ENCODE measurements around the gene DLGAP1. TPM values are rescaled to one million over a fixed set of nuclear protein-coding genes. Genes with fewer than 3 reads are reported as not detected.

Gene DLGAP1
- total RNA-seq, 1 experiment from 2014 or later = 23.0 TPM

DNA sequence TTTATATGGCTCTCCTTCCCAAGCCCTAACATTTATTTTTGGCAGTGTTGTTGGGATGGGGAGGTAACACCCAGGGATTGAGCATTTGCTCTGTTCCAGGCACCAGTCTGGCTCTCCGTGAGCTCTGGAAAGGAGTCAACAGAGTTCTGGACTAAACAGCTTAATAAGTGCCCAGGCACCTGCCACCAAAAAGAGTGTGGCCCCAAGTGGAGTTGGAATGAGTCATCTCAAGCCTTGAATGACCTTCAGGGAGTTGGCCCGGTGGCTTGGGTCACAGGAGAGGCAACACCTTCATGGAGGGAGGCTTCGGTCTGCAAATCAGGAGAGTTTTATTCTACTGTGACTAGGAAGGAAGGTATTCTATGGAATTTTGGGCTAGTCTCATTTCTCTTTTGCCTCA is 203.2 kb downstream of the DLGAP1 start (continued):
- TF ChIP-seq, protein P1, sequence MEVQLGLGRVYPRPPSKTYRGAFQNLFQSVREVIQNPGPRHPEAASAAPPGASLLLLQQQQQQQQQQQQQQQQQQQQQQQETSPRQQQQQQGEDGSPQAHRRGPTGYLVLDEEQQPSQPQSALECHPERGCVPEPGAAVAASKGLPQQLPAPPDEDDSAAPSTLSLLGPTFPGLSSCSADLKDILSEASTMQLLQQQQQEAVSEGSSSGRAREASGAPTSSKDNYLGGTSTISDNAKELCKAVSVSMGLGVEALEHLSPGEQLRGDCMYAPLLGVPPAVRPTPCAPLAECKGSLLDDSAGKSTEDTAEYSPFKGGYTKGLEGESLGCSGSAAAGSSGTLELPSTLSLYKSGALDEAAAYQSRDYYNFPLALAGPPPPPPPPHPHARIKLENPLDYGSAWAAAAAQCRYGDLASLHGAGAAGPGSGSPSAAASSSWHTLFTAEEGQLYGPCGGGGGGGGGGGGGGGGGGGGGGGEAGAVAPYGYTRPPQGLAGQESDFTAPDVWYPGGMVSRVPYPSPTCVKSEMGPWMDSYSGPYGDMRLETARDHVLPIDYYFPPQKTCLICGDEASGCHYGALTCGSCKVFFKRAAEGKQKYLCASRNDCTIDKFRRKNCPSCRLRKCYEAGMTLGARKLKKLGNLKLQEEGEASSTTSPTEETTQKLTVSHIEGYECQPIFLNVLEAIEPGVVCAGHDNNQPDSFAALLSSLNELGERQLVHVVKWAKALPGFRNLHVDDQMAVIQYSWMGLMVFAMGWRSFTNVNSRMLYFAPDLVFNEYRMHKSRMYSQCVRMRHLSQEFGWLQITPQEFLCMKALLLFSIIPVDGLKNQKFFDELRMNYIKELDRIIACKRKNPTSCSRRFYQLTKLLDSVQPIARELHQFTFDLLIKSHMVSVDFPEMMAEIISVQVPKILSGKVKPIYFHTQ (CRISPR knock-in tag; IDR thresholded peaks at IDR 0.05) = no peak
- TF ChIP-seq ZNF396 (CRISPR knock-in tag; IDR thresholded peaks at IDR 0.05; ENCODE audit: borderline replicate concordance) = no peak

DNA sequence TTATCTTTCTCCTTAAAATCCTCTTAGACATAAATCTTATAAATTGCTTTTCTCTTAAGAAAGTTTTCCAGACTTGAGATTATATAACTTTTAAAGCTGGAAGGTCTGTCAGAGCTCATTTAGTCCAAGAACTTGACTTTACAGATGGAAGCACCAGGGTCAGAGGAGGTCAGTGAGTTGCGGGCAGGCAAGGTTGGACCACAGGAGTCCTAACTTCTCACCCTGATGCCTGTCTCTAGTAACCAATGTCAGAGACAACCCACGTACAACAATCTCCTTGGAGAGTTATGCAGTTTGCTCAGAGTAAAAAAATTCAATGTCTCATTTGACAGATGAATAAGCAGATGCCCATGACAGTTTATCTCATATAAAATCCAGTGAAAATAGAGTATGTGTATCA is 203.9 kb downstream of the DLGAP1 start:
- H3K27ac Mint-ChIP-seq = no peak overlapping the region
- no peaks in the 10 kb centered on the region for H3K27me3 Mint-ChIP-seq (ENCODE audit: low read depth)
- H3K4me3 Mint-ChIP-seq = no peak overlapping the region
- ChIA-PET CTCF (interaction anchor here (2.5 kb wide), 1 partner anchor 145 kb away, joined by 9 read pairs; no protein-coding TSS in a partner anchor), POLR2A (no interaction called here)
- peaks cover 50% of the 10 kb centered on the region for H3K4me1 Mint-ChIP-seq
- TF ChIP-seq NR3C1 (CRISPR knock-in tag; conservative IDR thresholded peaks at IDR 0.05; ENCODE audit: low read depth) (no peak), SP1 (CRISPR knock-in tag; conservative IDR thresholded peaks at IDR 0.05) (no peak), EMX1 (CRISPR knock-in tag; IDR thresholded peaks at IDR 0.05) (no peak)
- TF ChIP-seq, protein P2, sequence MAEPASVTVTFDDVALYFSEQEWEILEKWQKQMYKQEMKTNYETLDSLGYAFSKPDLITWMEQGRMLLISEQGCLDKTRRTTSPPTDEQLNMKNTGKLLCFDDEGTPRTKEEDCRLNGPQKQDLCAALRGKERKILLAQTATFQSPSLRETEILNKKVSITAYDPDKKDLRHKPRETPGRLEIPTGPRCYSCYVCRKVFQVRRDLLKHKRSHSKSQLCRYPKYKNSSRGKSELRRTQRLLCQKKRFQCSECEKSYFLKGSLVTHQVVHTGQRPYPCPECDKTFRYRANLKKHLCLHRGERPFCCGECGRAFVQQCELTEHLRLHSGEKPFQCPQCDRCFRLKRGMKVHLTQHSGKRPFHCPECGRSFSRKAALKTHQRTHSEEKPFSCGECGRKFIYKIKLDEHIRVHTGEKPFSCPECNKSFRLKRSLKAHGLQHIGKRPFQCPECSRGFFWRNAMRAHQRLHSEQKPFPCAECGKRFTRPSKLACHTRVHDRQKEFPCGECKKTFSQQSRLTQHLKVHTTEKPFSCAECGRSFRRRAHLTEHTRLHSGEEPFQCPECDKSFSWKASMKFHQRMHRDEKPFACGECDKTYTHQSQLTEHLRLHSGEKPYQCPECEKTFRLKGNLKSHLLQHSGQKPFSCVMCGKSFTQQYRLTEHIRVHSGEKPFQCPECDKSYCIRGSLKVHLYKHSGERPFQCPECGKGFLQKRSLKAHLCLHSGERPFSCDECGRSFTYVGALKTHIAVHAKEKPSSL (CRISPR knock-in tag; conservative IDR thresholded peaks at IDR 0.05) = no peak
- DNase-seq (ENCODE audit: low spot score) = no peak
- H3K9me3 Mint-ChIP-seq = no peaks in the 10 kb centered on the region
- H3K36me3 Mint-ChIP-seq = no peaks in the 10 kb centered on the region
- ATAC-seq = no peak

DNA sequence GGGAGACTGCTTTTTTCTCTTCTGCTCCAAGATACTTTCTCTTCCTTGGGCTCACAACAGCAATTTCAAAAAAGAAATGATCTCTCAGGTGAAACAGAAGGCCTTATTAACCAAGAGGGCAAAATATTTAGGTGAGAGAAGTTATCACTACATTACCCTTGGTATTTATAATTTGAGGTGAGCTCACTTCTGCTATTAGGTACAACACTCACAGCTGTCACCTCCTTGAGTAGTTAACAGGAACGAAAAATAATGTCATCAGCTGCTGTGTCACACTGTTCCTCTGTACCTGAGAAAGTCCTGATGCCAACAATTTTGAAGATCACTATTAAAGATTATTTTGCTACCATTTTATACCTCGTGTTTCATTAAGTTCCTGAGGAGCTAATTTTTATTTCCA is 205.0 kb downstream of the DLGAP1 start:
- CTCF ChIA-PET = interaction anchor here (1.6 kb wide), 1 partner anchor 144 kb away, joined by 5 read pairs; no protein-coding TSS in a partner anchor
- no peak overlapping the region for H3K4me3 Mint-ChIP-seq
- POLR2A ChIA-PET = no interaction called here

More for the DNA sequence above, 205.0 kb downstream of the DLGAP1 start:
- no peaks in the 10 kb centered on the region for H3K9me3 Mint-ChIP-seq
- no peak overlapping the region for H3K27ac Mint-ChIP-seq
- no peaks in the 10 kb centered on the region for H3K27me3 Mint-ChIP-seq (ENCODE audit: low read depth)
- no peak for DNase-seq (ENCODE audit: low spot score)
- peaks cover 51% of the 10 kb centered on the region for H3K4me1 Mint-ChIP-seq
- no peak for ATAC-seq
- no peaks in the 10 kb centered on the region for H3K36me3 Mint-ChIP-seq
- TF ChIP-seq, protein P3, sequence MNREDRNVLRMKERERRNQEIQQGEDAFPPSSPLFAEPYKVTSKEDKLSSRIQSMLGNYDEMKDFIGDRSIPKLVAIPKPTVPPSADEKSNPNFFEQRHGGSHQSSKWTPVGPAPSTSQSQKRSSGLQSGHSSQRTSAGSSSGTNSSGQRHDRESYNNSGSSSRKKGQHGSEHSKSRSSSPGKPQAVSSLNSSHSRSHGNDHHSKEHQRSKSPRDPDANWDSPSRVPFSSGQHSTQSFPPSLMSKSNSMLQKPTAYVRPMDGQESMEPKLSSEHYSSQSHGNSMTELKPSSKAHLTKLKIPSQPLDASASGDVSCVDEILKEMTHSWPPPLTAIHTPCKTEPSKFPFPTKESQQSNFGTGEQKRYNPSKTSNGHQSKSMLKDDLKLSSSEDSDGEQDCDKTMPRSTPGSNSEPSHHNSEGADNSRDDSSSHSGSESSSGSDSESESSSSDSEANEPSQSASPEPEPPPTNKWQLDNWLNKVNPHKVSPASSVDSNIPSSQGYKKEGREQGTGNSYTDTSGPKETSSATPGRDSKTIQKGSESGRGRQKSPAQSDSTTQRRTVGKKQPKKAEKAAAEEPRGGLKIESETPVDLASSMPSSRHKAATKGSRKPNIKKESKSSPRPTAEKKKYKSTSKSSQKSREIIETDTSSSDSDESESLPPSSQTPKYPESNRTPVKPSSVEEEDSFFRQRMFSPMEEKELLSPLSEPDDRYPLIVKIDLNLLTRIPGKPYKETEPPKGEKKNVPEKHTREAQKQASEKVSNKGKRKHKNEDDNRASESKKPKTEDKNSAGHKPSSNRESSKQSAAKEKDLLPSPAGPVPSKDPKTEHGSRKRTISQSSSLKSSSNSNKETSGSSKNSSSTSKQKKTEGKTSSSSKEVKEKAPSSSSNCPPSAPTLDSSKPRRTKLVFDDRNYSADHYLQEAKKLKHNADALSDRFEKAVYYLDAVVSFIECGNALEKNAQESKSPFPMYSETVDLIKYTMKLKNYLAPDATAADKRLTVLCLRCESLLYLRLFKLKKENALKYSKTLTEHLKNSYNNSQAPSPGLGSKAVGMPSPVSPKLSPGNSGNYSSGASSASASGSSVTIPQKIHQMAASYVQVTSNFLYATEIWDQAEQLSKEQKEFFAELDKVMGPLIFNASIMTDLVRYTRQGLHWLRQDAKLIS (CRISPR knock-in tag; IDR thresholded peaks at IDR 0.05; ENCODE audit: borderline replicate concordance) = no peak
- TF ChIP-seq, protein P4, sequence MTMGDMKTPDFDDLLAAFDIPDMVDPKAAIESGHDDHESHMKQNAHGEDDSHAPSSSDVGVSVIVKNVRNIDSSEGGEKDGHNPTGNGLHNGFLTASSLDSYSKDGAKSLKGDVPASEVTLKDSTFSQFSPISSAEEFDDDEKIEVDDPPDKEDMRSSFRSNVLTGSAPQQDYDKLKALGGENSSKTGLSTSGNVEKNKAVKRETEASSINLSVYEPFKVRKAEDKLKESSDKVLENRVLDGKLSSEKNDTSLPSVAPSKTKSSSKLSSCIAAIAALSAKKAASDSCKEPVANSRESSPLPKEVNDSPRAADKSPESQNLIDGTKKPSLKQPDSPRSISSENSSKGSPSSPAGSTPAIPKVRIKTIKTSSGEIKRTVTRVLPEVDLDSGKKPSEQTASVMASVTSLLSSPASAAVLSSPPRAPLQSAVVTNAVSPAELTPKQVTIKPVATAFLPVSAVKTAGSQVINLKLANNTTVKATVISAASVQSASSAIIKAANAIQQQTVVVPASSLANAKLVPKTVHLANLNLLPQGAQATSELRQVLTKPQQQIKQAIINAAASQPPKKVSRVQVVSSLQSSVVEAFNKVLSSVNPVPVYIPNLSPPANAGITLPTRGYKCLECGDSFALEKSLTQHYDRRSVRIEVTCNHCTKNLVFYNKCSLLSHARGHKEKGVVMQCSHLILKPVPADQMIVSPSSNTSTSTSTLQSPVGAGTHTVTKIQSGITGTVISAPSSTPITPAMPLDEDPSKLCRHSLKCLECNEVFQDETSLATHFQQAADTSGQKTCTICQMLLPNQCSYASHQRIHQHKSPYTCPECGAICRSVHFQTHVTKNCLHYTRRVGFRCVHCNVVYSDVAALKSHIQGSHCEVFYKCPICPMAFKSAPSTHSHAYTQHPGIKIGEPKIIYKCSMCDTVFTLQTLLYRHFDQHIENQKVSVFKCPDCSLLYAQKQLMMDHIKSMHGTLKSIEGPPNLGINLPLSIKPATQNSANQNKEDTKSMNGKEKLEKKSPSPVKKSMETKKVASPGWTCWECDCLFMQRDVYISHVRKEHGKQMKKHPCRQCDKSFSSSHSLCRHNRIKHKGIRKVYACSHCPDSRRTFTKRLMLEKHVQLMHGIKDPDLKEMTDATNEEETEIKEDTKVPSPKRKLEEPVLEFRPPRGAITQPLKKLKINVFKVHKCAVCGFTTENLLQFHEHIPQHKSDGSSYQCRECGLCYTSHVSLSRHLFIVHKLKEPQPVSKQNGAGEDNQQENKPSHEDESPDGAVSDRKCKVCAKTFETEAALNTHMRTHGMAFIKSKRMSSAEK (CRISPR knock-in tag; IDR thresholded peaks at IDR 0.05; ENCODE audit: borderline replicate concordance) = no peak

Data from WTC11 (cell line).